Erythroblast (primary cell): ENCODE data around the gene C11orf65.

ENCODE experiments used
- DNase-seq, 2 experiments: peaks; one replicate each; lab custom pipeline; 2025; lab: John Stamatoyannopoulos, UW
- GATA1 ChIP-seq: IDR thresholded peaks from 2 replicates; pipeline ENCODE4 v1.6.1; 2011; ENCODE audit warnings: low read depth, mild to moderate bottlenecking, control low read depth, low read length, moderate library complexity
- POLR2A ChIP-seq: IDR thresholded peaks from 2 replicates; pipeline ENCODE4 v1.6.1; 2011; ENCODE audit warnings: mild to moderate bottlenecking, low read length

Gene C11orf65

DNA sequence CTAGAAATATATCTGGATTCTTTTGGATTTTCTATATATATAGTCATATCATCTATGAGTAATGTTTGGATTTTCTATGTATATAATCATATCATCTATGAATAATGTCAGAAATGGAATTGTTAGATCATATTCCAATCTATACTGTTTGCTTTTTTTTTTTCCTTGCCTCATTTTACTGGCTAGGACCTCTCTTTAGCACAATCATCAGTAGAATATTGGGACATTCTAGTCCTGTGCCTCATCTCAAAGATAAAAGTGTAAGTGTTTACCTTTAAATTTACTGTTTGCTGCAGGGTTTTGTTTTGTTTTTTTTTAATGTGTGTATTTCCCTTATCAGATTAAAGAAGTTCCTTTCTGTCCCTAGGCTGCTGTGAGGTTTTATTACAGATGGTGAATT is 97.0 kb downstream of the C11orf65 start:
- TF ChIP-seq GATA1 = no peak
- no peak for TF ChIP-seq POLR2A
- no peak for DNase-seq

DNA sequence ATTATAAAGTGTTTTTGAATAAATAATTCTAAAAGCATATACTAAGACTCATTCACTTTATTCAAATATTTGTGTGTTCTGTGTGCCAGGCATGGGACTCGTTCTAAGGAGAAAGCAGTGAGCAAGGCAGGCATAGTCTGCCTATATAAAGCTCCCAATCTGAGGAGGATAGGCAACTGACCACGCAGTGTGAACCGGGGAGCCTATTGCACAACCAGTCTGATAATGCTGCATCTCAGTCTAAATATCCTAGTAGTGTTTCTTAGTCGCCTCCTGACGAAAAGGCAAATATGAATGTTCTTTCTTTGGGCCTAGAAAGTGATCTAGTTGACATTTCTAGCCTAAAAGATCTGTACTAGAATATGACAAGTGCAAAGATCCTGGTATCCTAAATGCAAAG is 98.3 kb downstream of the C11orf65 start:
- no peak for DNase-seq
- TF ChIP-seq GATA1 (no peak), POLR2A (no peak)

DNA sequence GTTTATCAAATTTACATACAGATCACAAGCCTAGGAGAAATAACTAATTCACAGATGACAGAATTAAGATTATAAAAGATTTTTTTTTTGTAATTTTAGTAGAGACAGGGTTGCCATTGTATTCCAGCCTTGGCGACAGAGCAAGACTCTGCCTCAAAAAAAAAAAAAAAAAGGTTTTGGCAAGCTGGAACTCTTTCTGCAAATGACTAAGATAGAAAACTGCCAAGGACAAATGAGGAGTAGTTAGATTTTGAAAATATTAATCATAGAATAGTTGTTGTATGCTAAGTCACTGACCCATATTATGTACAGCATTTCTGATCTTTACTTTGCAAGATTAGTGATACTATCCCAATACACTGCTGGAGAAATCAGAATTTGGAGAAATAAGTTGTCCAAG is 99.2 kb downstream of the C11orf65 start:
- TF ChIP-seq GATA1 (no peak), POLR2A (no peak)
- no peak for DNase-seq

DNA sequence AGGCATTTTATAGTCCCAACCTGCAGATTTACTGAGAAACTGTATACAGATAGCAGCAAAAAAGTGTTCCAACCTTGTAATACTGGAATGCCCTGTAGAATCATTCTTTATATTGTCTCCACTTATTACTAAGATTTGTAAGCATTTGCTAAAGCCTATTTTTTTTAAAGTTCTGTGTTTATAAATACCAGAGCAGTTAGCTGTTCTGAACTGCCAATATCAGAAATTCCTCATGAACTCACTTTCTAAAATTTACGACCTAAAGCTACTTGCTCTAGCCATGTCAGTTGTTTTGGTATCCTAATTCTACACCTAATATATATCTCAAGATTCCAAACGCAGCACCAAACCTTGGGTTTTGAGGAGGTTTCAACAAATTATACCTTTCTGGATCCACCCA is 103.2 kb downstream of the C11orf65 start:
- no peak for TF ChIP-seq GATA1
- no peak for DNase-seq

DNA sequence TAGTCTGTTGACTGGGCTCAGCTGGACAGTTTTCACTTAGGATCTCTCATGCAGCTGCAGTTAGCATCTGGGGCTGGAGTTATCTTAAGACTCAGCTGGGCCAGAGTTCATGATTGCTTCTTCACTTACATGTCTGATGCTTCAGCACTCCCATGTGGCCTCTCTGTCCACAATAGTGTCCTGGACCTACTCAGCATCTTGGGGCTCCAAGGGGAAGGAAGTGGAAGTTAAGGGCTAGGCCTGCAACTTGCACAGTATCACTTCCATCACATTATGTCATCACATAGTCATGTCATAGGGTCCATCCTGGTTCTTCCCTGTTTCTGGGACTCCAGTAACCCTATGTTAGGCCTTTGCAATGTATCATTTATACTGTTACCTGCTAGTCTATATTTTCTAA is 115.9 kb downstream of the C11orf65 start:
- peak; percentile 7 to 25 for DNase-seq
- TF ChIP-seq GATA1 = no peak
- no peak for TF ChIP-seq POLR2A

DNA sequence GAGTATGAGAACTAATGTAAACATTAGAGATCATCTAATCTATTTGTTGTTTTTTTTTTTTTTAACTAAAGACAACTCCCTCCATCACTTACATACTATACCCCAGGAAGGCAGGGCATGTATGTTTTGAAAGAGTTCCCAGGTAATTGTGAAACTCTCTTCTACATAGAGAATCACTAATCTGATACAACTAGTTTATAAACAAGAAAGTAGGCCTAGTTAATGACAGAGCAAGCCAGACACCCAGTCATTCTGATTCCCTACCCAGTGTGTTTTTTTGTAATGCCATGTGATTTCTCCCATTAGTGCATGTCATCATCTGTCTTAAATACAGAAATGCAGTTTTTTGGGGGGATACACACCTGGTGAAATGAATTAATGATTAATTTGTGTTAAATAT is 120.9 kb downstream of the C11orf65 start:
- TF ChIP-seq POLR2A (no peak), GATA1 (no peak)
- no peak for DNase-seq

DNA sequence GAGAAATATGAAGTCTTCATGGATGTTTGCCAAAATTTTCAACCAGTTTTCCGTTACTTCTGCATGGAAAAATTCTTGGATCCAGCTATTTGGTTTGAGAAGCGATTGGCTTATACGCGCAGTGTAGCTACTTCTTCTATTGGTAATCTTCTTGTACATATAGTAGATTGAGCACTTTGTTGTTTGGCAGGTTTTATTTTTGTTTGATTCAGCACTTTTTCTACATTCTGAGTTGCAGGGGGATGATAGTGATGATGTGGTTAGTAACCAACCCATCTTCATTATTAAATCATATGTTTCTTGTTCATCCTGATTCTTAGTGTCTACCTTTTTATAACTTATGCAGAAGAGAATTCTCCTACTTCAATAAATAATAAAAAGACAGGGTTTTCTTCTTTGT is 121.6 kb downstream of the C11orf65 start:
- DNase-seq = no peak
- TF ChIP-seq GATA1 (no peak), POLR2A (no peak)

DNA sequence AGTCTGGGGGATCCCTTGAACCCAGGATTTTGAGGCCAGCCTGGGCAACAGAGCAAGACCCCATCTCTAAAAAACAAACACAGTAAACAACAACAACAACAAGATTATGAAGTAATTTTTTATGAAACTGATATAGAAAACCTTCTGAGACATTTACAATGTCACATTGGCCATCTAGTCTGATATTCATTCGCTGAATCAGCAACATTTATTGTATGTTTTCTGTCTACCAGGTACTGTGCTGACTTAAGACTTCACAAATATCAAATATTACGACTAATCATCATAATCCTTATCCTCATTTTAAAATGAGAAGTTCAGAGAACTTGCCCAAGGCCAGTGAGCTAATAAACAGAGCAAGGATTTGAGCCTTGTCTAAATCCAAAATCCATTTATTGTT is 123.6 kb downstream of the C11orf65 start:
- DNase-seq = no peak
- TF ChIP-seq GATA1 (no peak), POLR2A (no peak)

DNA sequence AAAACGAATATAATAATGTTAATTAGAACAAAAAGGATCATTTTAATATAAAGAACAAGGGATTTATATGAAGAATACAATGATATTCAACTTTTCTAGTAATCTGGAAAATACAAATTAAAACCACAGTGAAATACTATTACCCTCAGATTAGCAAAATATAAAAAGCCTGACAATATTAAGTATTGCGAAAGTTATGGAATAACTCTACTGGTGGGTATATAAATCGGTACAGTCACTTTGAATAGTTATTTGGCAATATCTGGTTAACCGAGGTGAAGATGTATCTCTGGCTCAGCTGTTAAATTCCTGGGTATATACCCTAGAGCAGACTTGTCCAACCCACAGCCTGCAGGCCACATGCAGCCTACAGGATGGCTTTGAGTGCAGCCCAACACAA is 125.7 kb downstream of the C11orf65 start:
- no peak for DNase-seq
- no peak for TF ChIP-seq GATA1

DNA sequence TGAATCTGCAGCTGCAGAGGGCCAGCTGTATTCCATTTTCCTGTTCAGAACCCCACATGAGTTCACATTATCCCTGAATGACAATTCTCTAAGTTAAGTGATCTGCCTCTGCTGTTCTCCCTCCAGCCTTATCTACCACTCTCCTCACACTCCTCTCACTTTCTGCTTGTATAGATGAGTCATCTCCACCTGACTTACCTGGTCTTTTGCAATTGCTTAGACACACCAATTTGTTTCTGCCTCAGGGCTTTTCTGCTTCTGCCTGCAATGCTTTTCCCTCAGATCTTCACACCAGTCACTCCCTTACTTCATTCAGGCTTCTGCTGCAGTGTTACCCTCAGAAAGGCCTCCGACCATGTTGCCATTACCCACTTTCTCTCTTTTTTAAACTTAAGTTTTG is 126.4 kb downstream of the C11orf65 start:
- DNase-seq = no peak
- TF ChIP-seq POLR2A = no peak
- TF ChIP-seq GATA1 = no peak

DNA sequence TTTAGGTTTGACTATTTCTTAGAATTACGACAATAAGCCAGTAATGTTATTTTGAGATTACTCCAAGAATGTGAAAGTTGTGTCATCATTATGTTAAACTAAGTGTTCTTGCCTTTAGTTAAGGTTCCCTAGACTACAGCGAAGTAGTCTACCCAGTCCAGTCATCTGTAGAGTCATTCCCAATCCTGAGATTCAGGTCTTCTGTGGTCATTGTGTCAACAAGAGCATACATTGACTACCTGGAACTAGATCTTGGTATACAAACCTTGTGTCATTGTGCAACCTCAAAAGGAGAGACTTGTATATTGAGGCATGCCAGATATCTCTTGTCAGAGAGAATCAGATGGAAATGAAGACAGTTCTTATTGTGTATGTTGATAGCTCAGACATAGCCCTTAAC is 128.6 kb downstream of the C11orf65 start:
- no peak for DNase-seq
- TF ChIP-seq POLR2A (no peak), GATA1 (no peak)

DNA sequence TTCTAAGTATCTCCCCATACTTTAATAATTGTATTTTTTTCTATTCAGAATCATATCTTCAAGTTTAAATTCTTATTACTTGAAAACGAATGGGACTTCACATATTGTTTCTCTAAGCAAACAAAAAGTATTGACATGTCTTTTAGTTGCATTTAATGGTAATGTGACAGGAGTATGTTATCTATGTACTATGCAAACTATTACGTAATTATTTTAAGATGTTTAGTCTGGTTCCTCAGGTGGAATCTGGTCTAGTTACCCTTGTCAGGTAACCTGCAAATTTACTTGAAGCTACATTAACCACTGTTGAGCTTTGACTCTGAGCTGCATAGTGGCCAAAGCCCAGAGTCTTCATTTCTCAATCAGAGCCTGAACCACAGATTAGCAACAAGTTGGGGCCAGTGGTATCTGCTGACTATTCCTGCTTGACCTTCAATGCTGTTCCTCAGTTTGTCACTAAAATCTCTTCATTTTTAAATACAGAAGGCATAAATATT is 133.9 kb downstream of the C11orf65 start:
- TF ChIP-seq GATA1 = no peak
- TF ChIP-seq POLR2A = no peak
- DNase-seq = no peak
